Right lobe of liver (tissue), 4 donors: ENCODE data around the gene KDM4C.

Experiments used
- POLR2A ChIP-seq: fragments of 450-650 bp; IDR thresholded peaks from one replicate; pipeline ENCODE4 v1.6.1; 2017; ENCODE audit warnings: antibody characterized with exemption, mild to moderate bottlenecking
- TF ChIP-seq, protein P1 (sequence below), 4 donors: fragments of 200-600 bp in 3 of 4; fragments of 450-650 bp in 1 of 4; IDR thresholded peaks; one replicate each; pipeline versions ENCODE4 v1.5.1 to v1.8.0; 2016 to 2022; ENCODE audit warnings: antibody characterized with exemption in 4 of 4, mild to moderate bottlenecking in 2 of 4
- donor health status: DM: no; HTN: no; CAD: no.
- donor health status: DM: no; HTN: no; CAD: no.
- donor health status: DM: no; HTN: yes; CAD: no.

DNA sequence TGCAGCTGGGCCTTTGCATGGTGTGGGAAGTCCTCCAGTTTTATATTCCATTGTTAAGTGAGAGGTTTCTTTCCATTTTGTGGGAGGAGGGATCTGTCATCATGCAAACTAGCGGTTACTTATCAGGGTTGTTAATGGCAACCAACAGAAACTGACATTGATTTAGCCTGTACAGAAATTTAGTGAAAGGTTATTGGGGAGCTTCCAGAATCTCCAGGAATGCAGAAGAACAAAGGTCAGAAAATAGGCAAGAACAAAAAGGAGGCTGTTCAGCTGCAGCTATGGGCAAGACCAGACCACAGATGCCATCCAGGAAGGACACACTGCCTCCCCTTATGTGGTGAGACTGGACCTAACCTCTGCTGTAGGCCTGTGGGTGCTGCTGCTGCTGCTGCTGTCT is 395.8 kb downstream of the KDM4C start:
- TF ChIP-seq, protein P1, sequence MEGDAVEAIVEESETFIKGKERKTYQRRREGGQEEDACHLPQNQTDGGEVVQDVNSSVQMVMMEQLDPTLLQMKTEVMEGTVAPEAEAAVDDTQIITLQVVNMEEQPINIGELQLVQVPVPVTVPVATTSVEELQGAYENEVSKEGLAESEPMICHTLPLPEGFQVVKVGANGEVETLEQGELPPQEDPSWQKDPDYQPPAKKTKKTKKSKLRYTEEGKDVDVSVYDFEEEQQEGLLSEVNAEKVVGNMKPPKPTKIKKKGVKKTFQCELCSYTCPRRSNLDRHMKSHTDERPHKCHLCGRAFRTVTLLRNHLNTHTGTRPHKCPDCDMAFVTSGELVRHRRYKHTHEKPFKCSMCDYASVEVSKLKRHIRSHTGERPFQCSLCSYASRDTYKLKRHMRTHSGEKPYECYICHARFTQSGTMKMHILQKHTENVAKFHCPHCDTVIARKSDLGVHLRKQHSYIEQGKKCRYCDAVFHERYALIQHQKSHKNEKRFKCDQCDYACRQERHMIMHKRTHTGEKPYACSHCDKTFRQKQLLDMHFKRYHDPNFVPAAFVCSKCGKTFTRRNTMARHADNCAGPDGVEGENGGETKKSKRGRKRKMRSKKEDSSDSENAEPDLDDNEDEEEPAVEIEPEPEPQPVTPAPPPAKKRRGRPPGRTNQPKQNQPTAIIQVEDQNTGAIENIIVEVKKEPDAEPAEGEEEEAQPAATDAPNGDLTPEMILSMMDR (IDR thresholded peaks at IDR 0.05): no peak
- no peak for TF ChIP-seq POLR2A
